HG02759 (cell line): ENCODE data around the gene GAB1.
A peak's percentile ranks its signal among the peaks of the same experiment; 100 is the strongest.

ENCODE experiments used
- ATAC-seq: cut with Tn5 transposase; IDR thresholded peaks from one replicate; pipeline ENCODE4 v1.9.1; 2021; ENCODE audit warnings: mild to moderate bottlenecking, moderate library complexity; ENCODE audit not compliant: unreplicated experiment

GAB1 gene

DNA sequence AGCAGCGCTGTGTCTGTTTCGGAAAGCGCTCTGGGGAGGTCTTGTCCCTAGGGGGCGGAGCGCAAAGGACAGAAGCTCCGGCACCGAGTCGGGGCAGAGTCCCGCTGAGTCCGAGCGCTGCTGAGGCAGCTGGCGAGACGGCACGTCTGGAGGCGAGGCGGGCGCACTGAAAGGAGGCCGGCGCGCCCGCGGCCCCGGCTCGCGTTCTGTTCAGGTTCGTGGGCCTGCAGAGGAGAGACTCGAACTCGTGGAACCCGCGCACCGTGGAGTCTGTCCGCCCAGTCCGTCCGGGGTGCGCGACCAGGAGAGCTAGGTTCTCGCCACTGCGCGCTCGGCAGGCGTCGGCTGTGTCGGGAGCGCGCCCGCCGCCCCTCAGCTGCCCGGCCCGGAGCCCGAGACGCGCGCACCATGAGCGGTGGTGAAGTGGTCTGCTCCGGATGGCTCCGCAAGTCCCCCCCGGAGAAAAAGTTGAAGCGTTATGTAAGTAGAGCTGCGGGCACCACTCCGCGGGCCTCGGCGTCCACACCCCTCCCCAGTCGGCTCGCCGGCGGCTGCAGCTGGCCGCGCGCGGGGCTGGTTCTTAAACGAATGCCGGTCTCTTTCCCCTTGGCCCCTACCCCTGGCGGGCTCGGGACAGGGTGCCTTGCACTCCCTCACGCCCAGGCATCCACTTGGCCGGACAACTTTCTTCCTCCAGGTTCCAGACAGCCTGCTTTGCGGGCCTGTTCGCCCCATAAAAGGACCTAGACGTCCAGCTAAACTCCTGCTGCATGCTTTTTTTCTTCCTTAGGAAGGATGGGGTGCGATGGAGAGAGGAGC, at the start of gene GAB1:
Gene GAB1, plus strand, starts transcription at position 96 of the 819 bp plus-strand sequence. Its CDS starts 313 bp downstream, at position 409.
- peak; percentile 73 for ATAC-seq

DNA sequence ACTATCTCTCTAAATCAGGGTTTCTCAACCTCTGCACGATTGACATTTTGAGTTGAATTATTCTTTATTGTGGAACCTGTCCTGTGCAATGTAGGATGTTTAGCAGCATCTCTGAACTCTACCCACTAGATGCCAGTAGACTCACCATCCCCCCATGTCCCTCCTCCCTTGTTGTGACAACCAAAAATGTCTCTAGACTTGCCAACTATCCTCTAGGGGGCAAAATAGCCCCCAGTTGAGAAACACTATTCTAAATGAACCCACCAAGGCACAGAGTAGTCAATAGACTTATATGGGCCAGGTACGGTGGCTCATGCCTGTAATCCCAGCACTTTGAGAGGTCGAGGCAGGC, 49.1 kb upstream of the GAB1 start:
- no peak for ATAC-seq

DNA sequence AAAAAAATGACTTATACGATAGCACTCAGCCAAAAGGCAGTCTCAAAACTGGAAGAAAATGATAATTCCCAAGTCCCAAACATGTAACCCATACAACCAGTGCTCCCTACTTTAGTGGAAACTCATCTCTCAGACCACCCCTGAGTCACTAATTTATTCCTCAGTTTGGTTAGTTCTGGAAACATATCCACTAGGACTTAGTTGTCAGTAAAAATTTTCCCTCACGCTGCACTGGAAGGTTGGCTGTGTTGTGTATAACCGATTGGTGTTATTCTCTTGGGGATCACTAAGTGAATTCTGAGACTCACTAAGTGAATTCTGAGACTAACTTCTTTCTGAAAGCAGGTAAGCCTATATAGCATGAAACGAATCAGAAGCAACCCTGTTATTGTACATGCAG, 48.5 kb upstream of the GAB1 start:
- ATAC-seq, result no peak

DNA sequence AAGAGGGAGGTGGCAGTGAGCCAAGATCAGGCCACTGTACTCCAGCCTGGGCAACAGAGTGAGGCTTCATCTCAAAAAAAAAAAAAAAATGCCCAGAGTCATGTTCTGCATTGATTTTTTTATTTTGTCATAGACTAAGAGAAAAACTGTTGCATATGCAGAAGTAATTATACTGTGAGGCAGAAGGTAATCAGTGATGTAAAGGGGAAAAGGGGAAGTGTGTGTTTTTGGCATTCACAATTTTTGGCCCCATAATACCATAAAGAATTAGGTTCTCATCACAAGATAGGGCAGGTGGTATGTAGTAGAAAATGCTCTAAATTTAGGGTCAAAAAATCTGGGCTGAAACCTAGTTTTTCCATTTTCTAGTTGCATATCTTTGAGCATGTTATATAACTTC, 47.3 kb upstream of the GAB1 start:
- ATAC-seq, result no peak

DNA sequence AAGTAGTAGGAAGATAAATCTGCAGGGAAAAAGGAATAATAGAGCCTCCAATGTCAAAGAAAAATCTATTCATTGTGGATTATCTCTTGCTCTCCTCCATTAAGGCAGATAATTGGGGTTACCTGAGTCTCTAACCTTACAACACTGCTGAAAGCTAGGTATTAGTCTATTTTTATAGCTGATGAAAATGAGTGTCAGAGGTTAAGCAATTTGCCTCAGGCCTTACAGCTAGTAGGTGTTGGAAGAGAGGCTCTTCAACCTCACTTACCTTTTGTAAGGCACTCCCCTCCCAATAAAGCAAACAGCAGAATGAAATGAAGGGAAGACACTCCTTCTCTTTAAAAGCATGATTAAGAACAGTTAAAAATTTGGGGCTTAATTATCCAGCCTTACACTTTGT, 45.4 kb upstream of the GAB1 start:
- no peak for ATAC-seq

DNA sequence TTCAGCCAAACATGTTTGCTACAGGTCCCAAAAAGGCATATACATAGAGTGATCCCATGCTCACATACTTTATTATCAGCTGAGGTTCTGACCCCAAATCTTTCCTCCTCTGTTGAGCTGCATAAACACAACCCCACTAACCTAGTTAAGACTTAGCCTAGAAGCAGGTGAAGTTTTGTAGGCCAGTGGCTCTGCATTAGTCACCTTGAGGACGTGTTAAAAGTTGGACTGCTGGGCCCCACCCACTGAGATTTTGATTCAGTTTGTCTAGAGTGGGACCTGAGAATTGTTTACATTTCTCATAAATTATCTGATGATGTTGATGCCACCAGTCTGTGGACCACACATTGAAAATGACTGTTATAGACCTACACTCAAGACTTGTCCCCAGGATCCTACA, 43.8 kb upstream of the GAB1 start:
- ATAC-seq, result no peak

DNA sequence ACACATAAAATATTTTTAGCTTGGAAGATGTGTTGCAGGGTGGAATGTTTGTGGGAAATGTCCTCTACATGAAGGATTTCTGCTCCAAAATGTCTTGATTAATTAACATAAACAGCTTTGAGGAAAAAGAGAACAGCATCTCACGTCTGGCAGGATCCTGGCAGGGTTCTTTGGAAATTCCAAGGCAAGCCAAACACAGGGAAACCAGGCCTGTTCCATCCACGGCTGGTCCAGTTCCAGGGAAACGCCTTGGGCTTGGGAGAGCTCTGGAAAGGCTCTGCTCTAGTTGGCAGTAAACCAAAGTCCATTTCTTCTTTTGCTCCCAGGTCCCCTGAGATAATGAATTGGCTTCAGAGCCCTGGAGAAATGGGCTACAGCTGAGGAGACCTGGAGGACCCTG, 42.4 kb upstream of the GAB1 start:
- ATAC-seq, result no peak

DNA sequence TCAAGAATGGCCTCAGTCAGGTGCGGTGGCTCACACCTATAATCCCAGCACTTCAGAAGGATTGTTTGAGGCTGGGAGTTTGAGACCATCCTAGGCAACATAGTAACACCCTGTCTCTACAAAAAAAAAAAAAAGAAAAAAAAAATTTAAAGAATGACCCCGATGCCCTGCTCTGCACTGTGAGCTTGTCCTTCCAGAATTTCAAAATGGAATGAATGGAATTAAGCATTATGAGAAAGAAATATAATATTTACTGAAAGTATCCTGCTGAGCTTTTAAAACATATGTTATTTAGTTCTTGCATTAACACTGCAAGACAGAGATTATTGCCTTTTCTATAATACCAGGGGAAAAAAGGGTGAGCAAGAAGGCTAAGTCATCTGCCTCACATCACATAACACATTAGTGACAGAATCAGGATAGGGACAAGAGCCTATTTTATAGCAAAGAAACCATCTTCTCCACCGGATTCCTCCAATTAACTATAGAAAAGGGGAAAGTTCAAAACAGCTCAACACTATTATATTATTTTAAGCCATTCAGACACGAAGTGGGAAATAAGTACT, 41.9 kb upstream of the GAB1 start:
- ATAC-seq, result no peak

DNA sequence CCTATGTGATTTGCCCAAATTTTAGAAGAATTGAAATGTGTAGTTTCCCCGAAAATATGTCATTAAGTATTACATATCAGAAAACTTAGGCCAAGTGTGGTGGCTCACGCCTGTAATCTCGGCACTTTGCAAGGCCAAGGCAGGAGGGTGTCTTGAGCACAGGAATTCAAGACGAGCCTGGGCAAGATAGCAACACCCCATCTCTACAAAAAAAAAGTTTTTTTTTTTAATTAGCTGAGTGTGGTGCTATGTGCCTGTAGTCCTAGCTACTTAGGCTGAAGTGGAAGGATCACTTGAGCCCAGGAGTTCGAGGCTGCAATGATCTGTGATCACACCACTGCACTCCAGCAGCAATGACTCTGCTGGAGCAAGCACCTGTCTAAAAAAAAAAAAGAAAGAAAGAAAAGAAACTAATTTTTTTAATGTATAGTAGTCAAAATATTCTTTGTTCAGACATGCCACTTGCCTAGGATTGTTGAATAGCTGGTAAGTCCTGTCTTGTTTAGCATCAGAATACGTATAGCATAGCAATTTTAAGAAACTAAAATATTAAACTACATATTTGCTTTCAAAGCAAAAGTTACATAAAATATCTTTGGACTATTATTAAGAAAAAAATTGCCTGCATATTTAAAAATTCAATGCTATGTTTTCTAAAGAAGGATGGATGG, 40.1 kb upstream of the GAB1 start:
- no peak for ATAC-seq

DNA sequence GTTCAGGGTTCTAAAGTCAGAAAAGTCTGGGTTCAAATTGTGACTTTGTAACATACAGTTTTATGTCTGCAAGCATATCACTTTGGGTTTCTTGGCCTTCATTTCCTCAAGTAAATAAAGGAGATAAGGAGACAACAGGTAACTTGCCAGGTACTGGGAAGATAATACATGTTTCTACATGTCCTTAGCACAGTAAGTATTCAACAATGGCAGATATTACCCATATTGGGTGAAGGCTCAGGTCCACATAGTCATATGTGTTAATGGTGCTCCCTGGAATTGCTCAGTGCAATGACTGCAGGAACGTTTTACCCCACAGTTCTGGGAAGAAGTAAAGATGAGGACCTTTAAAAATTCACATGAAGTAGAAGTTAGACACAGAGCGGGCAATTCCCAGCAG, 35.8 kb upstream of the GAB1 start:
- no peak for ATAC-seq

DNA sequence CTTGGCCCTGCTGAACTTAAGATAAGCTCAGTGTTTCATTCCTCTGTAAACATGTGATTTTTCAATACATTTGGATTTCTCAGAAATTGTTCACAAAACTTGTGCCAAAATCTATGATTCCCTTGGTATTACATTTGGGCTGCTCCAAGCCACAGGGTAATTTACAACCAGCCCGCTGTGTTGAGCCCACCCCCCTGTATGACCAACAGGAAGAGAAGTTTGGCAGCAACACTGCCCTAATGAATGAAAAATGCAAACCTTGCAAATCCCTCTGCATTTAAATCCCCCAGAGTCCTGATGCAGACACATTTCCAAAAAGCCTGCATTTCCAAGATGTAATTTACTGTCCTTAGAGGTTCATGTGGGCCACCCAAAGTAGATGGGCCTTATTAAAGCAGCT, 34.1 kb upstream of the GAB1 start:
- ATAC-seq, result no peak

DNA sequence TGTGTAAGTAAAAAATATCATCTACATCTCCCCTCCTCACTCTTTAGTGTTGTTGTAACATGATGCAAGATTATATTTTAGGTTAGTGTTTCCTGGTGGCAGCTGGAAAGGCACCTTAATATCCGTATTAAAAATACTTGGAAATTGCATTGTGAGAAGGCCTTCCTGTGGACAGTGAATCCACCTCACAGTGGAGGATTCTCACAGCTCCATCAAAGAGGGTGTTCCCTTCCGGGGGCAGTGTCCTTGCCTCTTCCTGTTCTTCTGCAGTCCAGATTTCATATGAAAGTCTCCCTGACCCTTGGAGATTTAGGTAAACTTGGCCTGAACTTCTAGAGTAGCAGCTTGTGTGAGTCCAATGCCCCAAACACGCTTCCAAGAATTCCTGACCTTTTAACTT, 29.9 kb upstream of the GAB1 start:
- ATAC-seq, result no peak

DNA sequence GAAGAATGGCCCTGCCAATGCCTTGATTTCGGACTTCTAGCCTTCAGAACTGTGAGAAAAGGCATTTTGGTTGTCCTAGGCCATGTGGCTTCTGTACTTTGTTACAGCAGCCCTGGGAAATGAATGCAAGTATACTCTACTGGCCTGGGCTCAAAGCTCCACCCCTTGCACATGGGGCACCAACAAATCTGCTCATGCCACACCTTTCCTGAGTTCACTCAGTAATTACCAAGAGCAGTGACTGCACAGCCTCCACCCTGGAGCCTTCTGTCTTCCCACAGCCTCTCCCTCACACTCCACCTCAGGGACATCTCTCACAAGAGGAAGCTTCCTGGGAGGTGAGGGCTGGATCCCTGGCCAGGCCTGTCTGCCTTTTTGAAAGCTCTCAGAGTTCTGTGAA, 29.1 kb upstream of the GAB1 start:
- no peak for ATAC-seq

DNA sequence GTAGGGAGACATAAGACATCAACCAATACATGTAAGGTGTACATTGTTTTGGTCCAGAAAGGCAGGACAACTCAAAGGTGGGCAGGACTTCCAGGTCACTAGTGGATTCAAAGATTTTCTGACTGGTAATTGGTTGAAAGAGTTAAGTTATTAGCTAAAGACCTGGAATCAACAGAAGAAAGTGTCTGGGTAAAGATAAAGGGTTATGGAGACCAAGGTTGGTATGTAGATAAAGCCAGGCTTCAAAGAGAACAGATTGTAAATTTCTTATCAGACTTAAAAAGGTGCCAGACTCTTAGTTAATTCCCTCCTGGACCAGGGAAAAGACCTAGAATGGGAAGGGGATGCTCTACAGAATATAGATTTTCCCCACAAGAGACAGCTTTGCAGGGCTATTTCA, 28.3 kb upstream of the GAB1 start:
- ATAC-seq, result no peak

DNA sequence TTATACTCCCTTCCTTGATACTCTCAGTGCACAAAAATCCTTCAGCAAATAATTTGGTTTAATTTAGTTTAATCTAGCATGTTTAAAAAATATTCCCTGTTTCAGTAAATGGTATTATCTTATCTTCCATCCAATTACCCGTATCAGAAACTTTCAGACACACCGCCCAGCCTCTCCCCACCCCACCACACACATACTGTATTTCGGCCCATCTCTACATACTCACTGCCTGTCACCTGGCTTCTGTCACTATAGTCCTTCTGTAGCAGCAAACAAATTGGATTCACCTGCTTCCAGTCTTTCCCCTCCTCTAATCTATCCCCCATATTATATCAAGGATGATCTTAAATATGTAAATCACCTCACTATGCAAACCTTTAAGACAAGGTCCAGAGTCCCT, 24.8 kb upstream of the GAB1 start:
- no peak for ATAC-seq

DNA sequence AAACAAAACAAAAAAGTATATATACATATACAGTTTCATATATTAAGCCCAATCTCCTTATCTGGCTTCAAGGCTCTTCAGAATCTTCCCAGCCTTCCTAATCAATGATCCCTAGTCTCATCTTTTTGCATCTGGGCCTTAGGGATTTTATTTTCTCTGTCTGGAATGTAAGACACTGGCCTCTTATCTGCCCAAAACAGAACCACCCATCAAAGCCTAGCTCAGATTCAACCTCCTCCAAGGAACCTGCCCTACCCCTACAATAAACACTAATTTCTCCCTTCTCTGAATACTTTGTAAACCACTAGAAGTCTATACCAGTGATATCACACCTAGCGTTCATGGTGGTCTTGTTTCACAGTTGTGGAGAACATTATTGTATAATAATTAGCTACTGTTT, 23.2 kb upstream of the GAB1 start:
- no peak for ATAC-seq

DNA sequence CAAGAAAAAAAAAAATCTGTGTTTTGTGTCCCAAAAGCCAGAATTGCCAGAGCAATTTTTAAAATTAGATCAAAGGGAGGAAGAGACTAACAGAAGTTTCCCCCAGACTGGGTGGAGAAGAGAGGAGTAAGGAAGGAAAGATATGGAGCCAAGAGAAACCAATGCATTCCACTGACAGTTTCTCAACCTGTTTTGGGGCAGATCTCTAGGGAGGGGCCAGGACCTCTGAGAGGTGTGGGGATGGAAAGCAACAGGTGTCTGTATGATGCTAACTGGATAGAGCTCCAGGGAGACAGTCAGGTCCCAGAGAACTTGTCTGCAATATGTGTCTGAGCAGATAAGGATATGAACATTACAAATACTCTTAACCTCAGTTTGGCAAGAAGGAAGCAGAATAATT, 22.7 kb upstream of the GAB1 start:
- no peak for ATAC-seq

DNA sequence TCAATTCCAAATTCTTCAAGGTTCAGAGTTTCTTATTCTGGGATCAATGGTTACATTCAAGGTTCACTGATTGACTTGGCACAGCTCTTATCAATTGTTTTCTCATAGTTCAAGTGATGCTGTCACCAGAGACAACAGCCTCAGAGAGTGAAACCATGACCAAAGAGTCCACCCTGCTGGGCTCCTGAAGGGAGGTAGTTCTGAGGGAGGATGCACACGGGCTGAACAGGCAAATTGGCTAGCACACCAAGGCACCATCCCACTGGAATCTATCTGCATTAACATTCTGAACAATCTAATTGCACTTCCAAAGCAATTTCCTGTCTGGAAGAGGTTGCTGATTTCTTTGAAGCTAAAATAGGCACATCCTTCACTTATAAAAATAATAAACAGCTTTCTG, 16.6 kb upstream of the GAB1 start:
- no peak for ATAC-seq

DNA sequence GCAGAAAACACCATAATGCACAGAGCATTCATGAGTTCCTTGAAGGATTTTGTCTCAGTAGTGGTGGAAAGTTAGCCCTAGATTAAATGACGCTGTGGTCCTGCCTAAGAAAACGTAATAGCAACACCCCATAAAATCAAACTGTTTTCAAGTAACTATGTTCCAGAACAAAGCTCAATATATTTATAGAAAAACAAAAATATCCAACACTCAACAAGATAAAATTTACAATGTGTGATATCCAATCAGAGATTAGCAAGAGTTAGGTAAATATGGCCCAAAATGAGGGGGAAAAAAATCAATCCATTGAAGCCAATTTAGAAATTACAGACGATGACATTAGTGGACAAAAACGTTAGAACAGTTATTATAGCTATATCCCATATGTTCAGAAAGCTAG, 9.9 kb upstream of the GAB1 start:
- ATAC-seq, result no peak

DNA sequence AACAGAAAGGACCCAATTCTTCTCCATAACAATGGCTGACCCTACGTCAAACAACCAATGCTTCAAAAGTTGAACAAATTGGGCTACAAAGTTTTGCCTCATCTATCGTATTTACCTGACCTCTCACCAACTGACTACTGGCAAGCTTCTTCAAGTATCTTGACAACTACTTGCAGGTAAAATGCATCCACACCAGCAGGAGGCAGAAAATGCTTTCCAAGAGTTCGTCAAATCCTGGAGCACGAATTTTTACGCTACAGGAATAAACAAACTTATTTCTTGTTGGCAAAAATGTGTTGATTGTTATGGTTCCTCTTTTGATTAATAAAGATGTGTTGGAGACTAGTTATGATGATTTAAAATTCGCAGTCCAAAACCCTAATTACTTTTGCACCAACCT, 6.7 kb upstream of the GAB1 start:
- ATAC-seq, result no peak

DNA sequence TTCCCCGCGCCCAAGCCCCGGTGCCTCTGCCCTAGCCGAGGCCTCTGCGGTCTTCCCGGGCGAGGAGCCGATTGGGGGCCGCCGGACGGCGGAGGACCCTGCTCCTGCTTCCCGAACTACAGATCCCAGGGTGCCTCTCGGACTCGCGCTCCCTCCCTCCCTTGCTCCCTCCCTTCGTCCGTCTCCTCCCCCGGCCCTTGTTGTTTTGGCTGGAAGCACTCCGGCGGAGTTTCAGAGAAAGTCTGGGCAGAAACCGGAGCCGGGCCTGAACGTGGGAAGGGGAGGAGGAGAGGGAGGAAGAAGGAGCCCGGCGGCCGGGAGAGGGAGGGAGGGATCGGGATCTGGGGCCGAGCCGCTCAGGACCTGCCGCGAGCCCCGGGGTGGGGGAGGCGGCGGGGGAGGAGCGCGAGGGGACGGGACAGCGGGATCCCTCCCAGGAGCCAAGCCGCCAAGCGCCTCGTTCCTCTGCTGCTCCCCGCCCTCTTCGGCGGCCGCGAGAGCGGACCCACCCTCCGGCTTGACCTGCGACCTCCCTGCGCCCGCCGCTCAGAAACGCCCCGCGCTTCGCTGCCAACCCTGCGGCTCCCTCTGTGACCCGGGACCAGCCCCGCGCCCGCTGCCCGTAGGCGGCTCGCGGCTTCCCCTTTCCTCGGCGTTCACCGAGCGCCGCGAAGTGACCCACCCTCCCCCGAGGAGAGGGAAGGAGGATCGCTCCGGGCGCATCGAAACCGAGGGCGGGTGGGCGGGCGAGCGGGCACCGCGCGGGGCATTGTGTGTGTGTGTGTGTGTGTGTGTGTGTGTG, 496 bp upstream of the GAB1 start:
- peak; percentile 55 for ATAC-seq
